Tibial nerve (tissue), 4 donors: ENCODE measurements around the gene IP6K3. TPM values are rescaled to one million over a fixed set of nuclear protein-coding genes. Genes with fewer than 3 reads are reported as not detected.

Experiments
- DNase-seq, 2 donors: peaks; one replicate each; pipeline ENCODE4 v3.0.0-alpha.2; 2019; ENCODE audit warnings: low spot score in 2 of 2
- H3K27ac ChIP-seq, 4 donors: fragments of 200-600 bp; sonication (generic) in 3 of 4; one replicate each; pipeline ENCODE4 v1.5.1; 2017 to 2019; ENCODE audit warnings: mild to moderate bottlenecking in 1 of 4
- H3K27me3 ChIP-seq, 2 donors: fragments of 200-600 bp; sonication (generic) in 1 of 2; one replicate each; pipeline versions ENCODE4 v1.5.1 to v1.6.0; 2017 to 2019
- H3K36me3 ChIP-seq, 3 donors: fragments of 200-600 bp; sonication (generic); one replicate each; pipeline ENCODE4 v1.5.1; 2018 to 2019
- H3K4me1 ChIP-seq, 4 donors: fragments of 200-600 bp; sonication (generic) in 3 of 4; one replicate each; pipeline ENCODE4 v1.5.1; 2017 to 2019
- H3K4me3 ChIP-seq, 4 donors: fragments of 200-600 bp; sonication (generic) in 3 of 4; one replicate each; pipeline ENCODE4 v1.5.1; 2017 to 2019; ENCODE audit warnings: mild to moderate bottlenecking in 1 of 4, moderate library complexity in 1 of 4
- H3K9me3 ChIP-seq, 4 donors: fragments of 200-600 bp; sonication (generic) in 3 of 4; one replicate each; pipeline ENCODE4 v1.5.1; 2017 to 2019
- CTCF ChIP-seq, 5 experiments: fragments of 200-600 bp in 3 of 5; fragments of 450-650 bp in 2 of 5; sonication (generic) in 3 of 5; IDR thresholded peaks; one replicate each; pipeline ENCODE4 v1.5.1; 2016 to 2019; ENCODE audit warnings: antibody characterized with exemption in 5 of 5, mild to moderate bottlenecking in 3 of 5, moderate library complexity in 2 of 5
- EP300 ChIP-seq, 2 donors: sonication (generic); formaldehyde crosslinking; IDR thresholded peaks; one replicate each; pipeline ENCODE4 v1.6.1; 2017; ENCODE audit warnings: antibody characterized with exemption in 2 of 2, mild to moderate bottlenecking in 1 of 2
- POLR2A ChIP-seq, 2 donors: fragments of 450-650 bp; IDR thresholded peaks; one replicate each; pipeline ENCODE4 v1.6.1; 2017; ENCODE audit warnings: antibody characterized with exemption in 2 of 2, mild to moderate bottlenecking in 2 of 2, moderate library complexity in 2 of 2
- whole genome bisulfite sequencing, 2 donors: methylation state at CpG; one replicate each; pipeline ENCODE4 v1.1.5; 2018; 5-methylcytosine and 5-hydroxymethylcytosine counted together
- total RNA-seq, 4 donors: library from RNA; depleted of rRNA; stranded (reverse); fragments of >200 nt; gene quantifications; one replicate each; pipeline ENCODE4 v1.1.0, GENCODE V29; 2016

IP6K3 gene
- total RNA-seq, 4 donors from 2014 or later: 0.39 to 3.0 (median 1.7) TPM

- Histone ChIP-seq H3K9me3 (no peaks in the 10 kb centered on the region), H3K4me3 (no peak overlapping the region), H3K4me1 (peaks cover 0 to 28% (median 22%) of the 10 kb centered on the region in 4 donors), H3K27me3 (peaks cover 0 to 23% of the 10 kb centered on the region in 2 donors), H3K27ac (no peak overlapping the region), H3K36me3 (peaks cover 0 to 6% (median 0%) of the 10 kb centered on the region in 3 donors)
- WGBS, 2 donors: 68 to 81% methylated on average over 2 of the region's 2 CpGs
- DNase-seq: no peak
- no peak for TF ChIP-seq EP300 (IDR thresholded peaks at IDR 0.05)
- no peak for TF ChIP-seq POLR2A (IDR thresholded peaks at IDR 0.05)
- TF ChIP-seq CTCF (IDR thresholded peaks at IDR 0.05): no peak
These were observed 43.7 kb upstream of the IP6K3 start for GRCh38 chr6:33790379-33790778.

DNA sequence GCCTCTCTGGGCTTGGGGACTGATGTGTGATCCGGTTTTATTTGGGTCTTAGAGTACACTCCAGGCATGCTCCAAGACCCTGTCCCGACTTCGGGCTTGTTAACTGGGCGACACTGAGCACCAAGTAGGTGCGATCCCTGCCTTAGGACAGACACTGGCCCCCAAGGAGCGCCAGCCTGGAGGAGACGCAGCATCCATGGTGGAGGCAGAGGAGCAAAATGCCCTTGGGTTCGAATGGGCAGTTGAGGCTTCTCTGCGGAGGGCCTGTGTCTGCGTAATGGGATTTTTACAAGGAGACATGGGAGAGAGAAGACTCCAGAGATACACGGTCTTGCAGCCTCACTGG lies 42.8 kb upstream of the IP6K3 start:
- Histone ChIP-seq H3K9me3 (no peaks in the 10 kb centered on the region), H3K36me3 (peaks cover 0 to 15% (median 0%) of the 10 kb centered on the region in 3 donors), H3K27ac (peak overlapping the region in 3 of 4 donors; percentile 33 to 98 (median 97)), H3K4me3 (peak overlapping the region in 2 of 4 donors; percentile 71 to 89), H3K27me3 (peaks cover 0 to 15% of the 10 kb centered on the region in 2 donors), H3K4me1 (peaks cover 0 to 37% (median 24%) of the 10 kb centered on the region in 4 donors)
- no peak for DNase-seq
- TF ChIP-seq EP300 (IDR thresholded peaks at IDR 0.05): no peak
- TF ChIP-seq CTCF (IDR thresholded peaks at IDR 0.05): no peak
- TF ChIP-seq POLR2A (IDR thresholded peaks at IDR 0.05): no peak
- 93 to 94% methylated on average over 11 of the region's 11 CpGs for WGBS, 2 donors

DNA sequence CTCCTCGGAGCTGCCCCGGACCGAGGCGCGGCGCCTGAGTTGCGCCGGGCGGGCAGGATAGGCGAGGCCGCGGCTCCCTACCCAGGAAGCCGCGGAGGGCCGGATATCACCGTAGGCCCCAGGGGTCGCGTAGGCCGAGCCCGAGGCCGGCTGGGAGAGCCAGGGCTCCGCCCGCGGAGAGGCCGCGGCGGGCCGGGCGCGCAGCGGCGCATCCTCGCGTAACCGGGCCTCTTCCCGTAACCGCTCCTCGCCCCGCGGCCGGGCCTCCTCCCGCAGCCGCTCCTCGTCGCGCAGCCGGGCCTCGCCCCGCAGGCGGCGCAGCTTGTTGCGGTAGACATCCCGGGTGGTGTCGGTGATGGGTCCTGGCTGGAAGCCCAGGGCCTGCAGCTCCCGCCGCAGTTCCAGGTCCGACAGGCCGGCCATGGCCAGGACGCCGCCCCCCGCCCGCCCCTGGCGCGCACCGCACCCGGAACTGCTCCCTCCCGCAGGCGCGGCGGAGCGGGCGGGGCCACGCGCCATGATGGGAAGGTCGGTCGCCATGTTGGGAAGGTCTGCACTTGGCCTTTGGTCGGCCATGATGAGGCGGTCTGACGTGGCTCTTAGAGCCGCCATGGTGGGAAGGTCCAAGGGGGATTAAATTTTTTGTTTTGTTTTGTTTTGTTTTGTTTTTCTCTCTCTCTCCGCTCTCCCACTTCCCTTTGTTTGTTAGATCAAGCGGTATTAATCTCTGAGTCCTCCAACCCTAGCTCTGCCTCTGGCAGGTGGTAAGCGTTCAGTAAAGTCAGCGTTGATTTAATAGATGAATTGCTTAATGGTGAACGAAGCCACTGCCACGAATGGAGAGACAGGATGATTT lies 42.2 kb upstream of the IP6K3 start, which contains the start of gene LEMD2:
Gene LEMD2 (minus strand): TSS at position 437 of the 856 bp plus-strand sequence. CDS start 14 bp downstream, at position 423.
- H3K36me3 ChIP-seq: peaks cover 0 to 21% (median 2%) of the 10 kb centered on the region in 3 donors
- DNase-seq: peak; percentile 82 to 90
- H3K4me3 ChIP-seq: peak within 1 kb of the TSS; percentile 43 to 89 (median 68)
- H3K27me3 ChIP-seq: peaks cover 0 to 9% of the 10 kb centered on the region in 2 donors
- 11 to 13% methylated on average over 28 to 32 of the region's 86 CpGs for WGBS, 2 donors
- H3K4me1 ChIP-seq: peaks cover 0 to 39% (median 24%) of the 10 kb centered on the region in 4 donors
- peak; percentile 92 to 96 for TF ChIP-seq POLR2A (IDR thresholded peaks at IDR 0.05)
- TF ChIP-seq EP300 (IDR thresholded peaks at IDR 0.05): peak; percentile 17 to 100
- peak in 2 of 5 experiments; percentile 41 to 42 for TF ChIP-seq CTCF (IDR thresholded peaks at IDR 0.05)
- H3K9me3 ChIP-seq: no peaks in the 10 kb centered on the region
- H3K27ac ChIP-seq: peak within 1 kb of the TSS; percentile 81 to 98 (median 96)

GRCh38 chr6:33787954-33788693 lies 41.4 kb upstream of the IP6K3 start:
- 1 to 2% methylated on average over 23 of the region's 53 CpGs for WGBS, 2 donors
- peaks cover 0 to 39% (median 24%) of the 10 kb centered on the region in 4 donors for H3K4me1 ChIP-seq

More at GRCh38 chr6:33787954-33788693, 41.4 kb upstream of the IP6K3 start:
- DNase-seq: peak; percentile 35 to 68
- peak; percentile 41 to 68 for TF ChIP-seq POLR2A (IDR thresholded peaks at IDR 0.05)
- TF ChIP-seq EP300 (IDR thresholded peaks at IDR 0.05): peak in 1 of 2 donors; percentile 86
- TF ChIP-seq CTCF (IDR thresholded peaks at IDR 0.05): no peak
- peaks cover 0 to 29% (median 9%) of the 10 kb centered on the region in 3 donors for H3K36me3 ChIP-seq
- peak overlapping the region; percentile 81 to 98 (median 96) for H3K27ac ChIP-seq
- peak overlapping the region; percentile 43 to 89 (median 68) for H3K4me3 ChIP-seq
- peaks cover 0 to under 1% of the 10 kb centered on the region in 2 donors for H3K27me3 ChIP-seq
- H3K9me3 ChIP-seq: no peaks in the 10 kb centered on the region
